Measurements from ENCODE around the gene ACOT13. TPM values are rescaled to one million over a fixed set of nuclear protein-coding genes. Genes with fewer than 3 reads are reported as not detected.

The ACOT13 gene
- total RNA-seq, 3 donors from 2014 or later (not counting 1 experiment from before 2014, with no cell fraction given): 3.2 to 4.3 (median 4.2) TPM

DNA sequence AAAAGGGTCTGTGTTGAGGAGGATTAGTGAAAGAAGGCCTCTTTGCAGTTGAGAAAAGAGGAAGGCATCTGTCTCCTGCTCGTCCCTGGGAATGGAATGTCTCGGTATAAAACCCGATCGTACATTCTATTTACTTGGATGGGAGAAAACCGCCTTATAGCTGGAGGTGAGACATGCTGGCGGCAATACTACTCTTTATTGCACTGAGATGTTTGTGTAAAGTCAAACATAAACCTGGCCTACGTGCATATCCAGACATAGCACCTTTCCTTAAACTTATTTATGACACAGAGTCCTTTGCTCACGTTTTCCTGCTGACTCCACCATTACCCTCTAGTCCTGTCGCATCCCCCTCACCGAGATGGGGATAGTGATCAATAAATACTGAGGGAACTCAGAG is 4.6 kb upstream of the ACOT13 start:
- H3K36me3 Mint-ChIP-seq: peaks cover 6% of the 10 kb centered on the region
- Histone ChIP-seq H3K4me1 (ENCODE audit: control insufficient read depth, insufficient read depth, low read length) (peaks cover 9% of the 10 kb centered on the region), H3K36me3 (ENCODE audit: control insufficient read depth, insufficient read depth, low read length) (peaks cover 24% of the 10 kb centered on the region), H3K27me3 (ENCODE audit: control insufficient read depth, insufficient read depth, low read length) (no peaks in the 10 kb centered on the region), H3K4me3 (ENCODE audit: low read length) (no peak overlapping the region), H3K27ac (ENCODE audit: low read length) (no peak overlapping the region), H3K9me3 (ENCODE audit: control insufficient read depth, insufficient read depth, low read length) (no peaks in the 10 kb centered on the region)
- H3K27me3 Mint-ChIP-seq (ENCODE audit: low read depth in 2 of 2): no peaks in the 10 kb centered on the region
- intact Hi-C loops (cut with micrococcal nuclease): loop anchor here (10.0 kb wide), 1 partner anchor 113 kb away; the partner anchor contains the start of gene GMNN
- no peak overlapping the region for H3K4me3 Mint-ChIP-seq
- WGBS (ENCODE audit: insufficient coverage): 97% methylated on average over 10 of the region's 10 CpGs
- peak overlapping the region in 1 of 2 donors; percentile 29 for H3K27ac Mint-ChIP-seq
- no peaks in the 10 kb centered on the region for H3K9me3 Mint-ChIP-seq
- ATAC-seq (no peak), DNase-seq (no peak)
- peaks cover 59 to 66% of the 10 kb centered on the region in 2 donors for H3K4me1 Mint-ChIP-seq
- TF ChIP-seq, protein P1, sequence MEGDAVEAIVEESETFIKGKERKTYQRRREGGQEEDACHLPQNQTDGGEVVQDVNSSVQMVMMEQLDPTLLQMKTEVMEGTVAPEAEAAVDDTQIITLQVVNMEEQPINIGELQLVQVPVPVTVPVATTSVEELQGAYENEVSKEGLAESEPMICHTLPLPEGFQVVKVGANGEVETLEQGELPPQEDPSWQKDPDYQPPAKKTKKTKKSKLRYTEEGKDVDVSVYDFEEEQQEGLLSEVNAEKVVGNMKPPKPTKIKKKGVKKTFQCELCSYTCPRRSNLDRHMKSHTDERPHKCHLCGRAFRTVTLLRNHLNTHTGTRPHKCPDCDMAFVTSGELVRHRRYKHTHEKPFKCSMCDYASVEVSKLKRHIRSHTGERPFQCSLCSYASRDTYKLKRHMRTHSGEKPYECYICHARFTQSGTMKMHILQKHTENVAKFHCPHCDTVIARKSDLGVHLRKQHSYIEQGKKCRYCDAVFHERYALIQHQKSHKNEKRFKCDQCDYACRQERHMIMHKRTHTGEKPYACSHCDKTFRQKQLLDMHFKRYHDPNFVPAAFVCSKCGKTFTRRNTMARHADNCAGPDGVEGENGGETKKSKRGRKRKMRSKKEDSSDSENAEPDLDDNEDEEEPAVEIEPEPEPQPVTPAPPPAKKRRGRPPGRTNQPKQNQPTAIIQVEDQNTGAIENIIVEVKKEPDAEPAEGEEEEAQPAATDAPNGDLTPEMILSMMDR (IDR thresholded peaks at IDR 0.05): no peak

DNA sequence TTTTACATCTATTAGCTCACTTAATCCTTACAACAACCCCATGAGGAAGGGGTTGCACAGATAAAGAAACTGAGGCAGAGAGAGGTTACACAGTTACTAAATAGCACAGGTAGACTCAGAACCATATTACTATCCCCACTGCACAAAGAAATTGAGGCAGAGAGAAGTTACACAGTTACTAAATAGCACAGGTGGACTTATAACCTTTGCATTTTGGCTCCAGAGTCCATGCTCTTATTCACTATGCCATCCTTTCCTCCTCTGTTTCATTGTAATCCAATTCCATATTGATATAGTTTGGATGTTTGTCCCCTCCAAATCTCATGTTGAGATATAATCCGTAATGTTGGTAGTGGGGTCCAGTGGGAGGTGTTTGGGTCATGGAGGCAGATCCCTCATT is 3.7 kb upstream of the ACOT13 start:
- intact Hi-C loops (cut with micrococcal nuclease): loop anchor here (10.0 kb wide), 1 partner anchor 112 kb away; the partner anchor contains the start of gene GMNN
- Histone ChIP-seq H3K9me3 (ENCODE audit: control insufficient read depth, insufficient read depth, low read length) (no peaks in the 10 kb centered on the region), H3K27me3 (ENCODE audit: control insufficient read depth, insufficient read depth, low read length) (no peaks in the 10 kb centered on the region), H3K4me3 (ENCODE audit: low read length) (no peak overlapping the region), H3K36me3 (ENCODE audit: control insufficient read depth, insufficient read depth, low read length) (peaks cover 22% of the 10 kb centered on the region), H3K4me1 (ENCODE audit: control insufficient read depth, insufficient read depth, low read length) (peaks cover 19% of the 10 kb centered on the region), H3K27ac (ENCODE audit: low read length) (no peak overlapping the region)
- ATAC-seq: no peak
- Mint-ChIP-seq H3K27me3 (ENCODE audit: low read depth in 2 of 2) (no peaks in the 10 kb centered on the region), H3K9me3 (no peaks in the 10 kb centered on the region), H3K36me3 (no peaks in the 10 kb centered on the region), H3K27ac (no peak overlapping the region), H3K4me3 (no peak overlapping the region), H3K4me1 (peaks cover 63 to 72% of the 10 kb centered on the region in 2 donors)
- DNase-seq: no peak
- TF ChIP-seq, protein P1 (IDR thresholded peaks at IDR 0.05): no peak
- 100% methylated on average over 1 of the region's 1 CpG for WGBS (ENCODE audit: insufficient coverage)

DNA sequence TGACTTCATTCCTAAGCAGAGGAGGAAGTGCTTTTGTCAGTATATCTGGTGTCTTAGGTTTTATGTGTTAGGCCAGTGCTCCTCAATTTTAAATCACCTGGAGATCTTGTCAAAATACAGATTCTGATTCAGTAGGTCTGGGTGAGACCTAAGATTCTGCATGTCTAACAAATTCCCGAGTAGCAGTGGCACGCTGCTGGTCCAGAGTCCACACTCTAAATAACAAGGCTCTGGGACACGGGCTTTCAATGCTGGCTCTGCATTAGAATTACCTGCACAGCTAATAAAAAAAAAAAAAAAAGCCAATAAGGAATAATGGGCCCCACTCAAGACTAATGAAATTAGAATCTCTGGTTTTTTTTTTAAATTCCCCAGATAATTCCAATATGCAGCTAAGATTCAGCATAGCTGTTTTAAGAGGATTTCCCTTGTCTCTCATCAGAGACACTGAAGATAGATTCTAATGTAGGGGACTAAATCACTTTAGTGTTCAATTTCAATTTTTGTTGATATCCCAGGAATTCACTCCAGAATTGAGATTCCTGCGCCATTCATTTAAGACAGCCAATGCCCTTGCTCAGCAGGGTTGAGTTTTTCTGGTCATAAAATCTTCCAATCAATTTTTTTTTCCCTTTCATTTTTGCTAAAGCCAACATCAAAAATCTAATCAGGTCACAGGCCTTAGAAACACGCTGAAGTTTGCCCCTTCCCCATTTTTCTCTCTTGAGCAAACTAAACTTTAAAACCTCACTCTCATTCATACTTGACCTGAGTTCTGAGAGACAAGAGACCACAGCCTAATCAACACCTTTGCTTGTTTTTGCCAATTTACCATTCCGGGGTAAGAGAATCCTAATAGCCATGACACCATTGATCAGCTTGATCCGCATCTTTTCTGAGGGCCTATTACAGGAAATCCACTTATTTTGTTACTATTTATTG is 2.6 kb upstream of the ACOT13 start:
- Mint-ChIP-seq H3K27ac (peak overlapping the region; percentile 96 to 98), H3K36me3 (no peaks in the 10 kb centered on the region), H3K4me3 (peak overlapping the region; percentile 98), H3K9me3 (no peaks in the 10 kb centered on the region), H3K27me3 (ENCODE audit: low read depth in 2 of 2) (no peaks in the 10 kb centered on the region), H3K4me1 (peaks cover 68 to 77% of the 10 kb centered on the region in 2 donors)
- Histone ChIP-seq H3K27me3 (ENCODE audit: control insufficient read depth, insufficient read depth, low read length) (no peaks in the 10 kb centered on the region), H3K4me3 (ENCODE audit: low read length) (no peak overlapping the region), H3K9me3 (ENCODE audit: control insufficient read depth, insufficient read depth, low read length) (no peaks in the 10 kb centered on the region), H3K36me3 (ENCODE audit: control insufficient read depth, insufficient read depth, low read length) (peaks cover 22% of the 10 kb centered on the region), H3K4me1 (ENCODE audit: control insufficient read depth, insufficient read depth, low read length) (peaks cover 21% of the 10 kb centered on the region), H3K27ac (ENCODE audit: low read length) (no peak overlapping the region)
- intact Hi-C loops (cut with micrococcal nuclease): loop anchor here (10.0 kb wide), 1 partner anchor 110 kb away; the partner anchor contains the start of gene GMNN
- DNase-seq: no peak
- 94% methylated on average over 7 of the region's 7 CpGs for WGBS (ENCODE audit: insufficient coverage)
- TF ChIP-seq, protein P1 (IDR thresholded peaks at IDR 0.05): no peak
- ATAC-seq: no peak

Data from natural killer cell (primary cell).